T-helper 1 cell treated with Interleukin-12 subunit alpha and Interleukin-12 subunit beta and Interleukin-4 antibody, amounts not matched to agents 30 ng/mL and 1 ng/mL, for 36 hours (primary cell): ENCODE data around the gene AGTRAP. TPM values are rescaled to one million over a fixed set of nuclear protein-coding genes. Genes with fewer than 3 reads are reported as not detected.

Experiments used
- intact Hi-C: fragments of 100-400 bp; cut with micrococcal nuclease; formaldehyde crosslinking; loops from one replicate; pipeline ENCODE4 v1.15.1; 2024
- total RNA-seq: library from RNA; stranded (reverse); gene quantifications from 2 replicates; pipeline ENCODE4 v1.2.3, GENCODE V29; 2022

The AGTRAP gene
- total RNA-seq, 1 donor from 2014 or later, result 49.4 TPM

- intact Hi-C loops, result no loop called here
These were observed 30.3 kb upstream of the AGTRAP start for GRCh38 chr1:11705596-11705995.

- intact Hi-C loops, result no loop called here
These were observed 29.6 kb upstream of the AGTRAP start for GRCh38 chr1:11706292-11706691.

GRCh38 chr1:11707621-11708276 lies 28.2 kb upstream of the AGTRAP start:
- intact Hi-C loops, result no loop called here

- intact Hi-C loops, result no loop called here
These were observed 27.2 kb upstream of the AGTRAP start for GRCh38 chr1:11708554-11709350.

- intact Hi-C loops, result no loop called here
These were observed 24.4 kb upstream of the AGTRAP start for GRCh38 chr1:11711490-11711889.

- intact Hi-C loops, result no loop called here
These were observed 23.7 kb upstream of the AGTRAP start for GRCh38 chr1:11712285-11712684.

- intact Hi-C loops, result no loop called here
These were observed 22.8 kb upstream of the AGTRAP start for GRCh38 chr1:11713095-11713494.

- intact Hi-C loops, result no loop called here
These were observed 20.9 kb upstream of the AGTRAP start for GRCh38 chr1:11714831-11715575.

- intact Hi-C loops, result loop anchor here (1.0 to 2.0 kb wide), 10 partner anchors 11 to 682 kb away; partner anchors contain the start of genes AGTRAP, FBXO6, MAD2L2 and MTOR
These were observed 16.5 kb upstream of the AGTRAP start for GRCh38 chr1:11719313-11720032.

GRCh38 chr1:11720033-11720376 lies 15.9 kb upstream of the AGTRAP start:
- intact Hi-C loops, result no loop called here

GRCh38 chr1:11720525-11720924 lies 15.4 kb upstream of the AGTRAP start:
- intact Hi-C loops, result no loop called here

GRCh38 chr1:11721311-11721710 lies 14.6 kb upstream of the AGTRAP start:
- intact Hi-C loops, result no loop called here

GRCh38 chr1:11722538-11722937 lies 13.4 kb upstream of the AGTRAP start:
- intact Hi-C loops, result no loop called here

GRCh38 chr1:11725616-11726015 lies 10.3 kb upstream of the AGTRAP start:
- intact Hi-C loops, result no loop called here

GRCh38 chr1:11727119-11727518 lies 8.8 kb upstream of the AGTRAP start:
- intact Hi-C loops, result no loop called here

- intact Hi-C loops, result no loop called here
These were observed 7.7 kb upstream of the AGTRAP start for GRCh38 chr1:11728126-11728806.

GRCh38 chr1:11729155-11729497 lies 6.8 kb upstream of the AGTRAP start:
- intact Hi-C loops, result no loop called here

- intact Hi-C loops, result loop anchor here (1.0 kb wide), 2 partner anchors 10 to 180 kb away; no protein-coding TSS in a partner anchor
These were observed 6.2 kb upstream of the AGTRAP start for GRCh38 chr1:11729498-11730428.

GRCh38 chr1:11730429-11730891 lies 5.5 kb upstream of the AGTRAP start:
- intact Hi-C loops, result loop anchor here (1.0 kb wide), 2 partner anchors 11 to 179 kb away; no protein-coding TSS in a partner anchor
